Epithelial cell of esophagus (primary cell): Measurements from ENCODE around the gene MFSD11.
"Not testable (repeated sequence)": the region's sequence is repeated elsewhere in the genome, so short reads cannot be mapped to it uniquely, and the experiment has no call there.

Source experiments
- DNase-seq: peaks from one replicate; pipeline ENCODE4 v3.0.0; 2010; ENCODE audit warnings: low read depth
- H3K4me3 ChIP-seq: 2 replicates; pipeline ENCODE4 v1.5.1; 2011; ENCODE audit warnings: mild to moderate bottlenecking, low read length, control low read depth
- TF ChIP-seq, protein P1 (sequence below): IDR thresholded peaks from 2 replicates; pipeline ENCODE4 v1.5.1; 2011; ENCODE audit warnings: low read depth, mild to moderate bottlenecking, low read length, control low read depth, inconsistent platforms; ENCODE audit not compliant: insufficient read depth; ENCODE audit errors: missing control alignments

Gene MFSD11

GRCh38 chr17:76808326-76808725 is 70.4 kb downstream of the MFSD11 start:
- H3K4me3 ChIP-seq, result no peak overlapping the region
- DNase-seq, result no peak
- TF ChIP-seq, protein P1, sequence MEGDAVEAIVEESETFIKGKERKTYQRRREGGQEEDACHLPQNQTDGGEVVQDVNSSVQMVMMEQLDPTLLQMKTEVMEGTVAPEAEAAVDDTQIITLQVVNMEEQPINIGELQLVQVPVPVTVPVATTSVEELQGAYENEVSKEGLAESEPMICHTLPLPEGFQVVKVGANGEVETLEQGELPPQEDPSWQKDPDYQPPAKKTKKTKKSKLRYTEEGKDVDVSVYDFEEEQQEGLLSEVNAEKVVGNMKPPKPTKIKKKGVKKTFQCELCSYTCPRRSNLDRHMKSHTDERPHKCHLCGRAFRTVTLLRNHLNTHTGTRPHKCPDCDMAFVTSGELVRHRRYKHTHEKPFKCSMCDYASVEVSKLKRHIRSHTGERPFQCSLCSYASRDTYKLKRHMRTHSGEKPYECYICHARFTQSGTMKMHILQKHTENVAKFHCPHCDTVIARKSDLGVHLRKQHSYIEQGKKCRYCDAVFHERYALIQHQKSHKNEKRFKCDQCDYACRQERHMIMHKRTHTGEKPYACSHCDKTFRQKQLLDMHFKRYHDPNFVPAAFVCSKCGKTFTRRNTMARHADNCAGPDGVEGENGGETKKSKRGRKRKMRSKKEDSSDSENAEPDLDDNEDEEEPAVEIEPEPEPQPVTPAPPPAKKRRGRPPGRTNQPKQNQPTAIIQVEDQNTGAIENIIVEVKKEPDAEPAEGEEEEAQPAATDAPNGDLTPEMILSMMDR, result no peak

- no peak for DNase-seq
- no peak overlapping the region for H3K4me3 ChIP-seq
- TF ChIP-seq, protein P1, result no peak
Measured at GRCh38 chr17:76810956-76811355, 73.0 kb downstream of the MFSD11 start.

DNA sequence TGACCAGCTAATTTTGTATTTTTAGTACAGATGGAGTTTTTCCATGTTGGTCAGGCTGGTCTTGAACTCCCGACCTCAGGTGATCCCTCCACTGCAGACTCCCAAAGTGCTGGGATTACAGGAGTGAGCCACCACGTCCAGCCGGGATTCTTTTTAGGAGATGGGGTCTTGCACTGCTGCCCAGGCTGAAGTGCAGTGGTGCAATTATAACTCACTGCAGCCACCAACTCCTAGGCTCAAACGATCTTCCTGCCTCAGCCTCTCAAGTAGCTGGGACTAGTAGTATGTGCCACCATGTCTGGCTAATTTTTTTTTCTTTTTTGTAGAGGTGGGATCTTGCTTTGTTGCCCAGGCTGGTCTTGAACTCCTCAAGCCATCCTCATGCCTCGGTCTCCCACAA is 73.9 kb downstream of the MFSD11 start:
- TF ChIP-seq, protein P1, result no peak
- no peak for DNase-seq

GRCh38 chr17:76812263-76812662 is 74.3 kb downstream of the MFSD11 start:
- peak; percentile 45 for DNase-seq
- H3K4me3 ChIP-seq, result no peak overlapping the region

More for the DNA sequence above, 73.9 kb downstream of the MFSD11 start:
- H3K4me3 ChIP-seq, result no peak overlapping the region

GRCh38 chr17:76812968-76813367 is 75.0 kb downstream of the MFSD11 start:
- DNase-seq, result no peak
- TF ChIP-seq, protein P1, result no peak

More at GRCh38 chr17:76812263-76812662, 74.3 kb downstream of the MFSD11 start:
- TF ChIP-seq, protein P1, result no peak

DNA sequence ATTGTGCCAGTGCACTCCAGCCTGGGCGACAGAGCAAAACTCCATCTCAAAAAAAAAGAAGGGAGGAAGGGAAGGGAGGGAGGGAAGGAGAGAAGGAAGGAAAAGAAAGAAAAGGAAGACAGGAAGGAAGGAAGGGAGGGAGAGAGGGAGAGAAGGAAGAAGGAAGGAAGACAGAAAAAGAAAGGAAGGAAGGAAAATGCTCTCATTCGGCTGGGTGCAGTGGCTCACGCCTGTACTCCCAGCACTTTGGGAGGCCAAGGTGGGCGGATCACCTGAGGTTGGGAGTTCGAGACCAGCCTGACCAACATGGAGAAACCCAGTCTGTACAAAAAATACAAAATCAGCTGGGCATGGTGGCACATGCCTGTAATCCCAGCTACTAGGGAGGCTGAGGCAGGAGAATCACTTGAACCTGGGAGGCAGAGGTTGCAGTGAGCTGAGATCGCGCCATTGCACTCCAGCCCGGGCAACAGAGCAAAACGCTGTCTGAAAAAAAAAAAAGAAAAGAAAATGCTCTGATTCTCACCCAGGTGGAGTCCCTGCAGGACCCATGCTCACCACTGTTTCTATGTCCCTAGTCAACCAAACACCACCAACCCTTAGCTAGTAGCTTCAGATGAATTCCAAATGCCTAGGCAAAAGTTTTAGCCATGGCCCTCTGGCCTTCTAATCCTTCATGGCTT is 78.1 kb downstream of the MFSD11 start:
- not testable (repeated sequence) for DNase-seq, H3K4me3 ChIP-seq

More at GRCh38 chr17:76812968-76813367, 75.0 kb downstream of the MFSD11 start:
- no peak overlapping the region for H3K4me3 ChIP-seq

DNA sequence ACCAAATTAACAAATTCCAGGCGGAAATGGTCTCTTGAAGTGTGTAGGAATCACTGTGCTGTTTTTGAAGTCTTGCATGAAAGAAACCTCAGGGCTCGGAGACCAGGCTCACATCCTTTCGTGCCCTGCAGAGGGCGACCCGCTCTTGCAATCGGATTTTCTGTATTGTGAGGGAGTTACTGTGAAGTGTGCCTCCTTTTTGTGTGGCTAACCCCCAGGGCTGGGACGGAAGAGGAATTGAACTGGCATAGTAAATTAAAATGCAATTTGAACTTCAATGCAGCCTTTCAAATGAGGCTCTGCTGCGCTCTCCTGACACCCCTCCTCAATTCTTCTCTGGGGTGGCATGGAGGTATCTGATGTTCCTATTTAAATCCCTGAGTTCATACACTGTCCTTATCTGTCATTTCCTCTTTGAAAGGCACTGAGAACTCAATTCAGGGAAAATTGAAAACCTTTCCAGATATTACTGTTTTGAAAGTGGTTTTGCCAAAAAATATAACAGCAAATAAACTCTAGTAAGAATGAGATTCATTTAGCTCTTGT is 78.7 kb downstream of the MFSD11 start:
- peak; percentile 52 for DNase-seq
- no peak overlapping the region for H3K4me3 ChIP-seq
- TF ChIP-seq, protein P1, result peak; percentile 64
